SKM-1 treated with dmso at 0.1 percent for 144 hours (cell line): Measurements from ENCODE around the gene SYNGR3.

Experiments
- DNase-seq: peaks from one replicate; lab custom pipeline; 2025; ENCODE audit not compliant: unreplicated experiment; lab: John Stamatoyannopoulos, UW

Gene SYNGR3

DNA sequence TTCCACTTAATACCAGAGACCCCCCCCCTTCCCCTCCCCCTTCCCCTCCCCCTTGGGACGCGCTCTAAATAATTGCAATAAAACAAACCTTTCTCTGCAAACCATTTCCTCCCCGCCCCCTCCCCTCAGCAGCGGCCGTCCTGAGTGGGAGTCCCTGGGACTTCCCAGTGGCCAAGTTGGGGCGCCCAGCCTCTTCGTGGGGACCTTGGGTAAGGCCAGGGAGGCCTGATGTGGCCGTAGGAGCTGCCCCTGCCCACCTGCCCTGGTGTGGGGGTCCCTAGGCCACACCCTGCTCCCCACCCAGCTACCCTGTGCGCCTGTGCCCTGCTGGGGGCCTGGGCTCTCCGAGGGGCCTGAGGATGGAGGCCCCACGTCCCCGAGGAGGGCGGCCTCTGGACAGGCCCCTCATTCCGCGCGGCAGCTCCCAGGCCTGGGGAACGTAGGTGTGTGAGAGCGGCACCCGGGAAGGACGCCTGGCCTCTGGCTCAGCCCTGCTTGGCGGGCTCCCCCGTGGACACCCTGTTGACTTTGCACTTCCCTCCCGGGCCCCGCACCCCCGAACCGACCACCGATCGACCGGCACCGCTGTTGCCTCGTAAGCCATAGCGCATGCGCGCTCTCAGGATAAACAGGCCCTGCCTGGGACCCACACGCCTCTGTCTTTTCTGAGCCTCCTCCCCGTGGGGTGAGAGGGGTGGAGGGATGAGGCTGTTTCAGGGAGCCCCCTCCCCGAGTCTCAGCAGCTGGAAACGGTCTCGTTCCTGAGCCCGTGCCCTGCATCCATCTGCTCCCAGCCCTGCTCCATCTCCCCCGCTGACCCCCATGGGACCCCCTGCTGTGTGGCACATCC is 48.8 kb downstream of the SYNGR3 start:
- no peak for DNase-seq

DNA sequence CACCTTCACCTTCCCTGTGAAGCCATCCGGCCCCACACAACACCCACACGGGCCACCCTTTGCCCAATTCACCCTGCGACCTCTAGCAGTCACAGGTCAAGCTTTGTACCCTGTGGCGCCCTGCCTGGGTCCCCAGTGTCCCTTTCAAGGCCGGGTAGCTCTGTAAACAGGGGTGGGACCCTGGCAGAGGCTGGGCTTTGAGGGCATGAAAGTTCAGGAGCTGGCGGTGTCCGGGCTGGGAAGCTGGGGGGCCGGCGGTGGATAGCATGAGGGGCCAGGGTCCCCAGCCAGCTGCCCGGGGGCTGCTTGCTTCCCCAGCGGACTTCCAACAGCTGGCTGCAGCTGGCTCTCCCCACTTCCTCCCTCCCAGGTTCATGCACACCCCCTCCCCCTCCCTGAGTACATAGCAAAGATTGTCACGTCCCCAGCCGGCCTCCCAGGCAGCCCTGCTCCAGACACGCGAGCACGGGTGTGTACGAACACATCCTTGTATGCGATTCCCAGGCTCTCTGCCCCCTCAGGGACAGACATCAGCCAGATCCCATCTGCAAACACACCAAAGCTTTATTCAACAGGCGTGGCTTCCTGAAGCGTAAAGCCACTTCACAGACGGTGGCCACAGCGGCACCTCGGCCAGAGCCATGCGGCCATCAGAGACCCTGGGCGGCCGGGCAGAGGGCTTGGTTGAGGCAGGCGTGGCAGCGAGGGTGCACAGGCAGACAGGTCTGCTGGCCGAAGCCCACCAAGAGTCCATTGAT is 49.7 kb downstream of the SYNGR3 start:
- DNase-seq, result no peak

DNA sequence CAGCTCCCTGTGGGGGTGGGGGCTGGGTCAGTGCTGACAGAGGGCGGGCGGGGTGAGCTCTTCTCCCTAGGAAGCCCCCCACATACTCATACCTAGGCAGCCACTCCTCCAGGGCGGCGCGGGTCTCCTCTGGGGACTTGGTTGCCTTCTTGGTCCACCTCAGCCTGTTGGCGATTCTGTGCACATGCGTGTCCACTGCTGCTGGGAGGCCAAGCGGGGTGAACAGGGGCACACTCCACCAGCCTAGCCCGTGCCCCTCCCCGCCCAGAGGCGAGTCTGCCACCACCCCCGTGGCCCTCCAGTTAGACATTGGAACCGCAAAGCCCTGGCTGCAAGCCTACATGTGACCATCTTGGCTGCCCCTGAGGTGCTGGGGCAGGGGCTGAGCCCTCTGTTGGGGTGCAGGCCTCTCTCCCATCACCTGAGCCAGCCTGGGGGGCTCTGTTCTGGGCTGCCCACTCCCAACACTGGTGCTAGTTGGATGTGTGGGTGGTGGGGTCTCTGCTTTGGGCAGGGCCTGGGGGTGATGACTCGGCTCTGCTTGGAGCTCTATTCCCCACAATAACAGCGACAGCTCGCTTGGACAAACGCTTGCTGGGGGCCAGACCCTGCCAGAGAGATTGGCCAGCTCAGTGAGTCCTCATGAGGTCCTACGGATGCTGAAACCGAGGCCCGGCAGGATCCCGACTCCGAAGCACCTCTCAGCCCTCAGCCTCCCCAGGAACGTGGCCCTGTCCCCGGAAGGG is 50.4 kb downstream of the SYNGR3 start:
- DNase-seq, result no peak

DNA sequence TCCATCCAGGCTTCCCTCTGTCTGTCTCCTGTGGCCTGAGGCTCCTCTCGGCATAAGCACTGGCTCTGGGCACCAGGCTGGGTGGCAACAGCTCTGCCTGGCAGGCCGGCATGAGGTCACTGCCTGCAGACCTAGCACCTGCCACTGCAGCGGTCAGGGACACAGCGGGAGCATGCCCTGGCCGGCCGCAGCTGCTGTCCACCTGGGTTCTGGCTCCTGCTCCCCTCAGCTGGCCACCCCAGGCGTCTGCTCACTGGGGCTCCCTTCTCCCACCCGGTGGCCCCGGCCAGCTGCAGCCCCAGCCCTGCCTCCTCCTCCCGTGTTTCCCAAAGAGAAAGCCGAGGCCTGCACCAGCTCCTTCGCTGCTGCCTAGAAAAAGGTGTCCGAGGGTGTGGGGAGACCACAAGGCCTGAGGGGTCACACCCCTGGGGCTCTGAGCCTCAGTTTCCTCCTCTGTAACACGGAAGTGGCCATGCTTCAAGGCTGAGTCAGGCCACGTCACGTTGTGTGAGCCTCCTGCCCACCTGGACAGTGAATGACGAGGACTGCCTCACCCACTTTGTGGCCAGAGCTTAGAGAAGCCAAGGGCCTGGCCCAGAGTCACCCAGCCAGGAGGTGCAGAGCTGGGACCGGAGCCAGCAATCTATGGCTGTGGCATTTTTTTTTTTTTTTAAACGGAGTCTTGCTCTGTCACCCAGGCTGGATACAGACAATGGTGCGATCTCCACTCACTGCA is 51.2 kb downstream of the SYNGR3 start:
- DNase-seq, result no peak

DNA sequence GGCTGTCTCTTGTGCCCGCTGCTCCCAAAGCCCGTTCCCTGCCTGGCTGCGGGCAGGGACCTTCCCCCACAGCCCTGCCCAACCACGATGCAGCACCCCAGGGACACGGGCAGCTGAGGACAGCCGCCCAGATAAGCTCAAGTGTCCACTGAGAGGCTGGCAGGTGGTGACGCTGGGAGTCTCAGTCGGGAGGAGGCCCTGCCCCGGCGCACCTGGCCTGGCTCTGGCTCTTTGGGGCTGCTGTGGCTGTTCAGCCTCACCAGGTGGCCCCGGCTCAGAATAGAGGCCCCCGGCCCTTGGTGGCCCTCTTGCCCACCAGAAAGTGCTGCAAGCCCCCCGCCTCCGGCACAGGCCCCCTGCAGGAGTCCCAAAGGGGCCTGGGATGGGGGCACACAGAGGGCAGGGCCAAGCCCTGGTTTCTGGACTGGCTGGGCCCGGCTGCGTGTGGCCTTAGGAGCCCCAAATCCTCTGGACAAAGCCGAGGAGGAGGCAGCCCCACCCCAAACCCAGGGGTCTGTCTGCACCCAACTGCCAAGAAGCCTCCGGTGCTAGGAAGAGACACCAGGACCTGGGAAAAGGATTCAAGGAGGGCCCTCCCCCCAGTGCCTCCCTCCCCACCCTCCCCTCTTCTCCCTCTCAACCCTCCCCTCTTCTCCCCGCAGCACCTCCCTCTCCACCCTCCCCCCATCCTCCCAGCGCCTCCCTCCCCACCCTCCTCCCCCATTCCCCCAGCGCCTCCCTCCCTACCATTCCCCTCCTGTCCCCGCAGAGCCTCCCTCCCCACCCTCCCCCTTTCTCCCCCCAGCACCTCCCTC is 52.6 kb downstream of the SYNGR3 start:
- no peak for DNase-seq

DNA sequence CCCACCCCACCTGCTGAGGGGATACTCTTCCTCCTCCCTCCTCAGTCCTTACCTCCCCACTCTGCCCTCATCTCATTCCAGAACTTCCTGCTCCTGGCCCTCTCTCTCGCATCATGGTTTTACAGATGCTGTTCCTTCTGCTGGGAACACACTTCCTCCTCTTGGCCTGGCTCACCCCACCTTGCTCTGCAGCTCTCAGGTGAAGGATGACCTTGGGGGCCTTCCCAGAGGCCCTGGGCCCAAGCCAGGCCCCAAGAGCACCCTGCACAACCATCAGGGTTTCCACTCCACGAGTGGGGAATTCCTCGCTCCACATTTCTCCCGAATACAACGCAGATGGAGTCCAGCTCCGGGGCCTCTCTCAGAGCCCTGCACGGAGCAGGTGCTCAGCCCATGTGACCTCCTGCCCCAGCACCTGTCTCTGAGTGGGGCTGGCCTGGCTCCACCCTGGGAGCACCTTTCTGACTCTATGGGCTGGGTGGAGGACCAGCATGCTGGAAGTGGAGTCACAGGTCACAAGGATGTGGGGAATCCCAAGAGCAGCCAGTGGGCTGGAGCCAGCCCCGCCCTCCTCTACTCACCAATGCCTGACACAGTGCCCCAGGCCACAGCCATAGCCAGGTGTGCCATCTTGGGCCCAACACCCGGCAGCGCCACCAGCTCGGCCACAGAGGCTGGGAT is 53.4 kb downstream of the SYNGR3 start:
- no peak for DNase-seq
